Natural killer cell treated with Interleukin-12 subunit alpha and Interleukin-12 subunit beta and Interleukin-15 and Interleukin-18, amount 100 ng/mL, for 72 hours (primary cell): ENCODE results near the gene VENTX. TPM values are rescaled to one million over a fixed set of nuclear protein-coding genes. Genes with fewer than 3 reads are reported as not detected.
A peak's percentile ranks its signal among the peaks of the same experiment; 100 is the strongest.

Experiments
- ATAC-seq, 2 donors: fragments of 150-1000 bp; cut with Tn5 transposase in 1 of 2; sonication (Bioruptor Pico), chemical (Tn5 transposase) in 1 of 2; 2 replicates each; pipeline ENCODE4 v1.10.0; 2021
- DNase-seq: peaks from one replicate; pipeline ENCODE4 v3.0.0; 2022; ENCODE audit warnings: low spot score
- H3K27ac Mint-ChIP-seq, 2 donors: 1 replicate in 1 of 2; 2 replicates in 1 of 2; pipeline ENCODE4 v1.8.0; 2022; ENCODE audit warnings: mixed read lengths in 2 of 2, mild to moderate bottlenecking in 1 of 2, moderate library complexity in 1 of 2
- H3K27me3 Mint-ChIP-seq, 2 donors: 1 replicate in 1 of 2; 2 replicates in 1 of 2; pipeline ENCODE4 v1.8.0; 2022; ENCODE audit warnings: mixed read lengths in 2 of 2
- H3K36me3 Mint-ChIP-seq: one replicate; pipeline ENCODE4 v1.8.0; 2022; ENCODE audit warnings: mixed read lengths
- H3K4me1 Mint-ChIP-seq, 2 donors: 1 replicate in 1 of 2; 2 replicates in 1 of 2; pipeline ENCODE4 v1.8.0; 2022; ENCODE audit warnings: low read depth in 2 of 2, mixed read lengths in 2 of 2, mild to moderate bottlenecking in 1 of 2
- H3K4me3 Mint-ChIP-seq: one replicate; pipeline ENCODE4 v1.8.0; 2022; ENCODE audit warnings: mixed read lengths
- H3K9me3 Mint-ChIP-seq: 2 replicates; pipeline ENCODE4 v1.8.0; 2022; ENCODE audit warnings: mixed read lengths
- total RNA-seq, 2 donors: library from RNA; stranded (reverse); gene quantifications; one replicate each; pipeline ENCODE4 v1.2.3, GENCODE V29; 2022

The VENTX gene, protein sequence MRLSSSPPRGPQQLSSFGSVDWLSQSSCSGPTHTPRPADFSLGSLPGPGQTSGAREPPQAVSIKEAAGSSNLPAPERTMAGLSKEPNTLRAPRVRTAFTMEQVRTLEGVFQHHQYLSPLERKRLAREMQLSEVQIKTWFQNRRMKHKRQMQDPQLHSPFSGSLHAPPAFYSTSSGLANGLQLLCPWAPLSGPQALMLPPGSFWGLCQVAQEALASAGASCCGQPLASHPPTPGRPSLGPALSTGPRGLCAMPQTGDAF
- not detected for total RNA-seq

DNA sequence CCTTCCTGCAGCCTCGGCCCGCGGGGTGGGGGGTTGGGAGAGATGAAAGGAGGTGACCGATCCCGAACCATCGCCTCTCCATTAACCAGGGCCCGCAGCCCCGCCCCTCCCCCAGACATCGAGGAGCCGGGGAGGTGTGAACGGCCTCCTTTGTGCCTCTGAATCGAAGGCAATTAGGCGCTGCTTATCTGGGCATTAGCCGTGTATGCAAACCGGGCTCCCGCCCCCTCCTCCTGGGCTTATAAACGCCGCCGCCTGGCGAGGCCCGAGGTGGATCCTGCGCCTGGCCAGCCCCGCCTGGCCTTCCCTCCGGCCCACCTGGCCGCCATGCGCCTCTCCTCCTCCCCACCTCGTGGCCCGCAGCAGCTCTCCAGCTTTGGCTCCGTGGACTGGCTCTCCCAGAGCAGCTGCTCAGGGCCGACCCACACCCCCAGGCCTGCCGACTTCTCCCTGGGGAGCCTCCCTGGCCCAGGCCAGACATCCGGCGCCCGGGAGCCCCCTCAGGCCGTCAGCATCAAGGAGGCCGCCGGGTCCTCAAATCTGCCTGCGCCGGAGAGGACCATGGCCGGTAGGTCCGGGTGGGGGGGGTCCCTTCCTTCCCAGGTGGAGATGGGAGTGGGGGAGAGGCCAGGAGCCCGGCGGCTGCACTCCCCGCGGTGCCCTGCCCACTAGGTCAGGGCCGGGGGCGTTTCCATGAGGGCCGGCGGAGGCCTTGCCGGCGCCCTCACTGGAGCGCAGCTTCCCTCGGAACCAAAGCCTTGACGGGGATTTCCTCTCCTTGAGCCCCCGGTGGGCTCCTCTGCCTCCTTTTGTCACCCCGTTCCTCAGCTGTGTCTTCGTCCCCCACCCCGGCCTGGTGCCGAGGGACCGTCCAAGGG is at the start of gene VENTX:
VENTX (plus strand) TSS at position 268 of the 878 bp plus-strand sequence; CDS start at position 328, 60 bp downstream.
- H3K4me1 Mint-ChIP-seq, result peaks cover 7 to 13% of the 10 kb centered on the region in 2 donors
- ATAC-seq, result no peak

DNA sequence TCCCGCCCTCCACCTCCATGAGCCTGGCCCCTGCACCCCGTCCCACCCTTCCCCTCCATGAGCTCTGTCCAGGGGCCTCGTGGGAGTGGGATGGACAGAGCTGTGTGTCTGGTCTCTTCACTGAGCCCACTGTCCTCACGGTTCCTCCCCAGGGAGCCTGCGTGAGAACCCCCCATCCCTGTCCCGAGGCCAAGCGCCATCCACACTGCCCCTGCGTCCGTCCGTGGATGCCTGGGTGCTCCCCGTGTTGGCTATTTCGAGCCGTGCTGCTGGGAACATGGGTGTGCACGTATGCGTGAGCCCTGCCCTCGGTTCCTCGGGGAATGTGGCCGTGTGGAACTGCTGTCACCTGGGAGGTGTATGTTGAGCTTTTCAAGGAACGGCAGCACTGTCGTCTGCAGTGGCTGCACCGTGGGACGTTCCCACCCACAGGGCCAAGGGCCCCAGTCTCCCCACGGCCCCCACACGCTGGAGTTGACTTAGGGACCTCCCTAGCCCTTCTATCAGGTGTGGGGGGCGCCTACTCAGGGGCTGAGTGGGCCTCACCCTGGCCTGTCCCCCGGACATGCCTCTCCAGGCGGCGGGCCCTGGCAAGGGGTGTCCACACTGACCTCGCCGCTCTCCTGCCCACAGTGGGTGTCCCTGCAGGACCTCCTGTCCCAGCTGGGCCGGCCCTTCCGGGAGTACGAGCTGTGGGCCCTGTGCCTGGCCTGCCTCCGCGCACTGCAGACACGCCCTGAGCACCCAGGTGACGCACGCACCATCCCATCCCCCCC is 49.6 kb upstream of the VENTX start:
- Mint-ChIP-seq H3K27me3 (peaks cover 7 to 12% of the 10 kb centered on the region in 2 donors), H3K27ac (no peak overlapping the region), H3K4me1 (peaks cover 0 to 6% of the 10 kb centered on the region in 2 donors), H3K9me3 (peaks cover 7% of the 10 kb centered on the region), H3K36me3 (peaks cover 5% of the 10 kb centered on the region), H3K4me3 (no peak overlapping the region)
- DNase-seq (no peak), ATAC-seq (peak in 1 of 2 donors; percentile 5)

More for the DNA sequence above, at the start of gene VENTX:
- H3K27me3 Mint-ChIP-seq, result peaks cover 18 to 22% of the 10 kb centered on the region in 2 donors
- no peaks in the 10 kb centered on the region for H3K36me3 Mint-ChIP-seq
- DNase-seq, result no peak
- H3K4me3 Mint-ChIP-seq, result no peak within 1 kb of the TSS
- H3K9me3 Mint-ChIP-seq, result no peaks in the 10 kb centered on the region
- no peak within 1 kb of the TSS for H3K27ac Mint-ChIP-seq

DNA sequence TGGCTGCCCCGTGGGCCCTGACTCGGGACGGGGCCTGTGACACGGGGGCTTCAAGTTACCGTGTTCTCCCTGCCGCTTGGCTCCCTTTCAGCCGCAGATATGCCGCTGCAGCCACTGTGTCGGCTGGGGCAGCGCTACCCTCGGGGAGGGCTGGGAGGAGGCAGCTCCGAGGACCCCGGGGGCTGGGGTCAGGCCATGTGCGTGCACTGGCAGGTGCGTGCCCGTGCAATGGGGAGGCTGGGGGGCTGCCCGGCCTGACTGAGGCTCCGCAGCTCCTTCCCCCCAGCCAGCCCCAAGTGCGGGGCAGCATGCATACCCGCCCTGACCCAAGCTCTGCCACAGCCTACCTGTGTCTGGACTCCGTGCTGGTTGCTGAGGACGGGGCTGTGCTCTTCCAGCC is 48.4 kb upstream of the VENTX start:
- peaks cover 0 to 3% of the 10 kb centered on the region in 2 donors for H3K4me1 Mint-ChIP-seq
- H3K36me3 Mint-ChIP-seq, result peaks cover 5% of the 10 kb centered on the region
- H3K27me3 Mint-ChIP-seq, result peaks cover 7 to 12% of the 10 kb centered on the region in 2 donors
- no peak overlapping the region for H3K4me3 Mint-ChIP-seq
- peaks cover 5% of the 10 kb centered on the region for H3K9me3 Mint-ChIP-seq
- peak in 1 of 2 donors; percentile 36 for ATAC-seq
- no peak overlapping the region for H3K27ac Mint-ChIP-seq
- DNase-seq, result no peak

DNA sequence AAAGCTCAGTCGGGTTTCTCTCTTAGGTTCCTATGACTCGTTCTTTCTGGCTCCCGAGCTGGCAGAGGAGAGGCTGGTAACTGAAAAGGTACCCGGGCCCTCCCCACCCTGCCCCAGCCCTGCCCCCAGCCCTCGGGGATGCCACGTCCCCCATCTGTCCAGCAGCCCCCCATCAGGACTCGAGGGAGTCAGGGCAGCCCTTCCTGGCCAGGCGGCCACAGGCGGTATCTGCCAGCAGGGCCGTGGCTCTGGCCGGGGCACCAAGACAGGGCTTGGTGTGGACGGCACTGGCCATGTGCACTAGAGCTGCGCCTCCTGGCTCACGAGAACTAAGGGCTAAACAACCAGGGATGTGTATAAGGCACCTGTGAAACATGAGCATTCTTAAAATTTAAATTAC is 47.9 kb upstream of the VENTX start:
- Mint-ChIP-seq H3K27me3 (peaks cover 7 to 12% of the 10 kb centered on the region in 2 donors), H3K36me3 (peaks cover 5% of the 10 kb centered on the region), H3K4me3 (no peak overlapping the region), H3K9me3 (peaks cover 4% of the 10 kb centered on the region), H3K4me1 (no peaks in the 10 kb centered on the region), H3K27ac (no peak overlapping the region)
- DNase-seq (no peak), ATAC-seq (peak in 1 of 2 donors; percentile 15)

DNA sequence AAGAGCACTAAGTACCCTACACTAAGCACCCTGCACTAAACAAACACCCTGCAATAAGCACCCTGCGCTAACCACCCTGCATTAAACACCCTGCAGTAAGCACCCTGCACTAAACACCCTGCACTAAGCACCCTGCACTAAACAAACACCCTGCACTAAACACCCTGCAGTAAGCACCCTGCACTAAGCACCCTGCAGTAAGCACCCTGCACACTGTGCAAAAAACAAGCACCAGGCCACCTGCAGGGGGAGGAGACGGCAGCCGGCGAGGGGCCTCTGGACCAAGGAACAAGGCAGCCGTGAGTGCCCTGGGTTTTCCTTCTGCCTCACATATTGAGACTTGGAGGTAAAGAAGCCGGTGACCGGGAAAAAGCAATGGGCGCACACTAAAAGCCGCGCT is 47.4 kb upstream of the VENTX start:
- peaks cover 4% of the 10 kb centered on the region for H3K9me3 Mint-ChIP-seq
- no peak for ATAC-seq

DNA sequence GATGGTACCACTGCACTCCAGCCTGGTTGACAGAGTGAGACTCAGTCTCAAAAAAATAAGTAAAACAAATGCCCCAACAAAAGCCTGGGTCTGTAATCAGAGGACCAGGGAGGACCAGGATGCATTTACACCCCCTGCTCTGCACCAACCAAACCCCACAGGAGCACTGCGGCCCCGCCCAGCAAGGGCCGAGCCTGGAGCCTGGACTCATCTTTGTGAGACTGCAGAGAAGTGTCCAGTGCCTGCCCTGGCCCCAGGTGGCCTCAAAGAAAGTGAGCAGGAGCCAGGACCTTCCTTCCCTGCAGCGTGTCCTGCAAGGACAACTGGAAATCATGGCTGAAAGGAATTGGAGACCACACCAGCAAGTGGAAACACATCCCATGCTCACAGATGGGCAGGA is 46.0 kb upstream of the VENTX start:
- Mint-ChIP-seq H3K9me3 (peaks cover 4% of the 10 kb centered on the region), H3K4me3 (no peak overlapping the region), H3K4me1 (no peaks in the 10 kb centered on the region), H3K36me3 (peaks cover 5% of the 10 kb centered on the region), H3K27ac (no peak overlapping the region), H3K27me3 (peaks cover 7 to 12% of the 10 kb centered on the region in 2 donors)
- ATAC-seq (no peak), DNase-seq (no peak)

More for the DNA sequence above, 47.4 kb upstream of the VENTX start:
- Mint-ChIP-seq H3K27me3 (peaks cover 7 to 12% of the 10 kb centered on the region in 2 donors), H3K27ac (no peak overlapping the region), H3K4me3 (no peak overlapping the region), H3K4me1 (no peaks in the 10 kb centered on the region), H3K36me3 (peaks cover 5% of the 10 kb centered on the region)
- DNase-seq, result no peak

DNA sequence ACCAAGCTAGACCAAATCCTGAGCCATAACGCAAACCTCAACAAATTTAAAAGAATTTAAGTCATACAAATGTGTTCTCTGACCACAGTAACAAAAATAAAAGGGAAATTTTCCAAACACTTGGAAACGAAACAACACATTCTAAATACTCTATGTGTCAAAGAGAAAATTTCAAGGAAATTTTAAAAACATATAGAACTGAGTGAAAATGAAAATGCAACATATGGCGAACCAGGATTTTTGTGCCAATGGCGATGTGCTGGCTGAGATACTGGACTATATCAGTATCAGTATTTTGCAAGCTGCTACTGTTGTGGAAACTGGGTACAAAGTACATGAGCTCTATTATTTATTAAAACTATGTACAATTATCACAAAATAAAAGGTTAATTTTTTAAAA is 43.5 kb upstream of the VENTX start:
- peaks cover 7 to 12% of the 10 kb centered on the region in 2 donors for H3K27me3 Mint-ChIP-seq
- no peaks in the 10 kb centered on the region for H3K4me1 Mint-ChIP-seq
- no peak overlapping the region for H3K27ac Mint-ChIP-seq
- DNase-seq (no peak), ATAC-seq (no peak)
- no peak overlapping the region for H3K4me3 Mint-ChIP-seq
- H3K9me3 Mint-ChIP-seq, result peaks cover 4% of the 10 kb centered on the region
- H3K36me3 Mint-ChIP-seq, result peaks cover 5% of the 10 kb centered on the region

DNA sequence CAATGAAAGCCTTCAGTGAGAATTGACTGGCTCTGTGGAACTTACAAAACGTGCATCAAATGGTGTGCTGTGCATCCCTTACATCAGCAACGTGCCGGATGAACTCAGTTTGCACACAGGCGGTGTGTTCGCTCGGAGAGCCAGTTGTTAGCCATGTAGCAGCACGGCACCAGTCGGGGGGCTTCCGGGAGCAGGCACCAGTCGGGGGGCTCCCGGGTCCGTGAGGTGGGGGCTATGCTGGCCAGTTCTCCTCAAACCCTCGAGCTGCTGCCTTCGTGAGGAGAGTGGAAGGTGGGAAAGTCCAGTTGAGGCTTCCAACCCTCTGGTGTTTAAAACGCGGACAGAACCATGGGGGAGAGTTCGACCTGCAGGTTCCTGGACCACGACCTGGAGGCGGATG is 42.6 kb upstream of the VENTX start:
- Mint-ChIP-seq H3K36me3 (peaks cover 5% of the 10 kb centered on the region), H3K4me1 (no peaks in the 10 kb centered on the region), H3K27ac (no peak overlapping the region), H3K9me3 (peaks cover 4% of the 10 kb centered on the region), H3K27me3 (peaks cover 7 to 12% of the 10 kb centered on the region in 2 donors), H3K4me3 (no peak overlapping the region)
- DNase-seq (no peak), ATAC-seq (no peak)

DNA sequence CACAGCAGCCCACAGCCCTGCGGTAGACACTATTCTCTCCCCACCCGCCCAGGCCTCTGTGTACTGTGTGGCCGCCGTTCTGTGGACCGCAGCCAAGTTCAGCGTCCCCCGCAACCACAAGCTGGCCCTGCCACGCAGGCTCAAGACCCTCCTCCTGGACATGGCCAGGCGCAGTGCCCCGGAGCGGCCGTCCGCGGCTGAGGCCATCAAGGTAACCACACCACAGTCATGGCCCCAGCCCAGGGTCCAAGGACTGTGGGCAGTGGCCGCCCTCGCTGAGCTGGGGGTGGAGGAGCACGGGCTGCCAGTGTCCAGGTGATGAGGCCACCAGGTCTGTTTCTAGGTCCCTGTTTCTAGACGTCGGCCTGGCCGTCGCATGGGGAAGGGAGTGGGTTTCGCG is 42.0 kb upstream of the VENTX start:
- DNase-seq (no peak), ATAC-seq (peak; percentile 13 to 26)
- Mint-ChIP-seq H3K4me1 (no peaks in the 10 kb centered on the region), H3K36me3 (peaks cover 5% of the 10 kb centered on the region), H3K4me3 (no peak overlapping the region), H3K9me3 (peaks cover 4% of the 10 kb centered on the region), H3K27me3 (peaks cover 7 to 12% of the 10 kb centered on the region in 2 donors), H3K27ac (no peak overlapping the region)

DNA sequence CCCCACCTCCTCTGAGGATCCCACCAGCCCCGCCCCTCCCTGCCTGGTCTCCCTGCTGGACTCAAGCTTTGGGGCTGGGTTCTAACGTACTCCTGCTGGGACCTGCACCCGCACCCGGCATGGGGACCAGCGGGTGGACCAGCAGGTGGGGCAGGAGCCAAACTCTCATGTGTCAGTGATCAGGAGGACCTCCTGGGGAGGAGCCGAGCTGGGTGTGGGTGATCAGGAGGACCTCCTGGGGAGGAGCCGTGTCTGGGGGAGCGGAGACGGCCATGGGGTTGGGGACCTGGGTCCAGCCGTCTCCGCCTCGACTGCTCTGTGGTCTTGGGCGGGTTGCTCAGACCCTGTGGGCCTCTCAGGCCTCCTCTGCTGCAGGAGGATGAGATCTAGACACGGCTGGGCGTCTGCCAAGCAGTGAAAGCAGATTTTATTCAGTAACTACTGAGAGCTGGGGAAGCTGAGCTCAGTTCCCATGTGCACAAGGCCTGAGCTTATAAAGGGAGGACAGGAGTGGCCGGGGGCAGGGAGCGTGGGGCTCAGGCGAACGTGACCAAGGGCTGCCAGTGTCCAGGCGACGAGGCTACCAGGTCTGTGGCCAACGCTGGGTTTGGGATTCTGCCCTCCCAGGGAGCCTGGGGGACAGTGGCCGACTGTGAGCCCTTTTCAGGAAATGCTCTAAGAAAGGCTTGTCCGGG is 41.3 kb upstream of the VENTX start:
- Mint-ChIP-seq H3K36me3 (peaks cover 5% of the 10 kb centered on the region), H3K27me3 (peaks cover 7 to 12% of the 10 kb centered on the region in 2 donors), H3K27ac (no peak overlapping the region), H3K4me1 (no peaks in the 10 kb centered on the region), H3K9me3 (peaks cover 4% of the 10 kb centered on the region), H3K4me3 (no peak overlapping the region)
- no peak for DNase-seq
- ATAC-seq, result no peak

DNA sequence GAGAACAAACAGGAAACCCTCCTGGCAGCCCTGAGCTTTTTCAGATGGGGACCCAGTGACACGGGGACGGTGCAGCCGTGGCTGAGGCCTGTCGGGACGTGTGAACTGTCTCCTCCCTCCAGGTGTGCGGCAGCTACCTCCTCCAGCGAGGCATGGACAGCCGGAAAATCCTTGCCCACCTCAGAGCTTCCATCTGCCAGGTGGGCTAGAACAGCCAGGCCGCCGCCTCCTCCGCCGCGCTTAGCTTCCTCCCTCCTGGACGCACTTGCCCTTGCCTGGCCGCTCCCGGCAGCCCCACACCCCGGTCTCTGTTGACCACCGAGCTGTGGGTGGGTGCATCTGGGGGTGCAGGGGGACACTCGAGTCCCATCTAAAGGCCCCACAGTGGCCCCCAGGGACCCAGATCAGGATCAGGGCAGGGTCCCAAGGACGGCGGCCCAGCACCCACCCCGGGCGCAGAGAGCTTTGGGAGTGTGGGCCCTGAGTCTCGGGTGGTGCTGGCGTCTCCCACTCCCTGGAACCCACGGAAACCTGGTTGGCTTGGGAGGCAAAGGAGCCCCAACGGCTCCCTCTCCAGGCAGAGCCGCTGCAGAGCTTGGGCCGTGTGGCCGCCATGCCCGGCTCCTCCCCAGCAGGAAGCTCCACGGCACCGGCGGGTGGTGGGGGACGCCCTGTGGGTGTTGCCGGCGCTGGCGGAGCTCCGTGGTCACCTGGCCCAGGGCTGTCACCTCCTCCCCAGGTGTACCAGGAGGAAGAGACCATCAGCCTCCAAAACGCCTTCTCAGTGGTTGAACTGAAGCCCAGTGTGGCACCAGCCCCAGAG is 40.5 kb upstream of the VENTX start:
- Mint-ChIP-seq H3K36me3 (peaks cover under 1% of the 10 kb centered on the region), H3K27me3 (peaks cover 4 to 7% of the 10 kb centered on the region in 2 donors), H3K27ac (no peak overlapping the region), H3K4me1 (no peaks in the 10 kb centered on the region), H3K4me3 (no peak overlapping the region), H3K9me3 (peaks cover 1% of the 10 kb centered on the region)
- DNase-seq (no peak), ATAC-seq (no peak)

DNA sequence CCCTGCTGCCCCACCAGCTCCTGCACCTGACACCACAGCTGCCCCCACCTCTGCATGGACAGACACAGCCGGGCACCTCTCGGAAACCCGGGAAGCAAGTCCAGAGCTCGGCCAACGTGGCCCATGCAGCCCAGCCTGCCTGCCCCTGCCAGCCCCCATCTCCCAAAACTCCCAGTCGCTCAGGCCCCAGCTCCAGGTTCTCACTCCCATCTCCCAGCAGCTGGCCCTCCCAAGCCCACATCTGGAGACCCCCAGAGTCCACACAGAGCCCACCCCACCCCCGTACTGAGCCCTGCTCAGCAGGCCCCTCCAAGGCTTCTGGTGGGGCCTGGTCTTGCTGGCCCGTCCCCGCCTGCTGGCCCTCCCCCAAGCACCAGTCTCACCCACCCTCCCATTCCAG is 39.9 kb upstream of the VENTX start:
- DNase-seq (no peak), ATAC-seq (no peak)
- Mint-ChIP-seq H3K4me1 (no peaks in the 10 kb centered on the region), H3K4me3 (no peak overlapping the region), H3K9me3 (no peaks in the 10 kb centered on the region), H3K27me3 (peaks cover 0 to under 1% of the 10 kb centered on the region in 2 donors), H3K36me3 (no peaks in the 10 kb centered on the region), H3K27ac (no peak overlapping the region)
